Tibial nerve (tissue), 4 donors: Measurements from ENCODE around the gene C1orf52. TPM values are rescaled to one million over a fixed set of nuclear protein-coding genes. Genes with fewer than 3 reads are reported as not detected.

Source experiments
- DNase-seq, 2 donors: peaks; one replicate each; pipeline ENCODE4 v3.0.0-alpha.2; 2019; ENCODE audit warnings: low spot score in 2 of 2
- H3K27ac ChIP-seq, 4 donors: fragments of 200-600 bp; sonication (generic) in 3 of 4; one replicate each; pipeline ENCODE4 v1.5.1; 2017 to 2019; ENCODE audit warnings: mild to moderate bottlenecking in 1 of 4
- H3K27me3 ChIP-seq, 2 donors: fragments of 200-600 bp; sonication (generic) in 1 of 2; one replicate each; pipeline versions ENCODE4 v1.5.1 to v1.6.0; 2017 to 2019
- H3K36me3 ChIP-seq, 3 donors: fragments of 200-600 bp; sonication (generic); one replicate each; pipeline ENCODE4 v1.5.1; 2018 to 2019
- H3K4me1 ChIP-seq, 4 donors: fragments of 200-600 bp; sonication (generic) in 3 of 4; one replicate each; pipeline ENCODE4 v1.5.1; 2017 to 2019
- H3K4me3 ChIP-seq, 4 donors: fragments of 200-600 bp; sonication (generic) in 3 of 4; one replicate each; pipeline ENCODE4 v1.5.1; 2017 to 2019; ENCODE audit warnings: mild to moderate bottlenecking in 1 of 4, moderate library complexity in 1 of 4
- H3K9me3 ChIP-seq, 4 donors: fragments of 200-600 bp; sonication (generic) in 3 of 4; one replicate each; pipeline ENCODE4 v1.5.1; 2017 to 2019
- CTCF ChIP-seq, 5 experiments: fragments of 200-600 bp in 3 of 5; fragments of 450-650 bp in 2 of 5; sonication (generic) in 3 of 5; IDR thresholded peaks; one replicate each; pipeline ENCODE4 v1.5.1; 2016 to 2019; ENCODE audit warnings: antibody characterized with exemption in 5 of 5, mild to moderate bottlenecking in 3 of 5, moderate library complexity in 2 of 5
- EP300 ChIP-seq, 2 donors: sonication (generic); formaldehyde crosslinking; IDR thresholded peaks; one replicate each; pipeline ENCODE4 v1.6.1; 2017; ENCODE audit warnings: antibody characterized with exemption in 2 of 2, mild to moderate bottlenecking in 1 of 2
- POLR2A ChIP-seq, 2 donors: fragments of 450-650 bp; IDR thresholded peaks; one replicate each; pipeline ENCODE4 v1.6.1; 2017; ENCODE audit warnings: antibody characterized with exemption in 2 of 2, mild to moderate bottlenecking in 2 of 2, moderate library complexity in 2 of 2
- WGBS, 2 donors: methylation state at CpG; one replicate each; pipeline ENCODE4 v1.1.5; 2018; 5-methylcytosine and 5-hydroxymethylcytosine counted together
- total RNA-seq, 4 donors: library from RNA; depleted of rRNA; stranded (reverse); fragments of >200 nt; gene quantifications; one replicate each; pipeline ENCODE4 v1.1.0, GENCODE V29; 2016

The C1orf52 gene
- total RNA-seq, 4 donors from 2014 or later = 12.7 to 34.8 (median 24.5) TPM

- WGBS, 2 donors = 75 to 85% methylated on average over 1 of the region's 1 CpG
- Histone ChIP-seq H3K27ac (peak overlapping the region in 3 of 4 donors; percentile 96 to 99 (median 98)), H3K4me1 (peaks cover 0 to 49% (median 16%) of the 10 kb centered on the region in 4 donors)
Measured at GRCh38 chr1:85274969-85275453, 15.5 kb upstream of the C1orf52 start.

GRCh38 chr1:85273397-85273796 lies 13.9 kb upstream of the C1orf52 start:
- no peaks in the 10 kb centered on the region for H3K9me3 ChIP-seq
- no peak overlapping the region for H3K27ac ChIP-seq
- TF ChIP-seq EP300 (IDR thresholded peaks at IDR 0.05) (no peak), CTCF (IDR thresholded peaks at IDR 0.05) (no peak), POLR2A (IDR thresholded peaks at IDR 0.05) (no peak)
- no peak overlapping the region for H3K4me3 ChIP-seq
- no peak for DNase-seq
- no peaks in the 10 kb centered on the region for H3K27me3 ChIP-seq
- H3K4me1 ChIP-seq = peaks cover 0 to 45% (median 16%) of the 10 kb centered on the region in 4 donors
- peaks cover 0 to 30% (median 11%) of the 10 kb centered on the region in 3 donors for H3K36me3 ChIP-seq

More at GRCh38 chr1:85274969-85275453, 15.5 kb upstream of the C1orf52 start:
- Histone ChIP-seq H3K9me3 (no peaks in the 10 kb centered on the region), H3K36me3 (peaks cover 0 to 14% (median under 1%) of the 10 kb centered on the region in 3 donors), H3K4me3 (peak overlapping the region in 2 of 4 donors; percentile 10 to 92), H3K27me3 (no peaks in the 10 kb centered on the region)
- no peak for TF ChIP-seq POLR2A (IDR thresholded peaks at IDR 0.05)
- peak in 1 of 2 donors; percentile 9 for TF ChIP-seq EP300 (IDR thresholded peaks at IDR 0.05)
- DNase-seq = no peak

- Histone ChIP-seq H3K36me3 (peaks cover 0 to 63% (median 11%) of the 10 kb centered on the region in 3 donors), H3K4me1 (peaks cover 0 to 24% (median 2%) of the 10 kb centered on the region in 4 donors), H3K9me3 (no peaks in the 10 kb centered on the region), H3K4me3 (no peak overlapping the region), H3K27ac (no peak overlapping the region), H3K27me3 (no peaks in the 10 kb centered on the region)
- DNase-seq = no peak
- TF ChIP-seq POLR2A (IDR thresholded peaks at IDR 0.05) (no peak), CTCF (IDR thresholded peaks at IDR 0.05) (no peak), EP300 (IDR thresholded peaks at IDR 0.05) (no peak)
- 89 to 93% methylated on average over 5 of the region's 5 CpGs for WGBS, 2 donors
Measured at GRCh38 chr1:85268801-85269585, 9.5 kb upstream of the C1orf52 start.

- TF ChIP-seq CTCF (IDR thresholded peaks at IDR 0.05) (no peak), POLR2A (IDR thresholded peaks at IDR 0.05) (no peak), EP300 (IDR thresholded peaks at IDR 0.05) (no peak)
- no peak overlapping the region for H3K27ac ChIP-seq
- no peaks in the 10 kb centered on the region for H3K9me3 ChIP-seq
- H3K4me1 ChIP-seq = peaks cover 0 to 11% (median 0%) of the 10 kb centered on the region in 4 donors
- H3K4me3 ChIP-seq = no peak overlapping the region
- H3K27me3 ChIP-seq = no peaks in the 10 kb centered on the region
- WGBS, 2 donors = 90 to 94% methylated on average over 2 of the region's 2 CpGs
- DNase-seq = no peak
- H3K36me3 ChIP-seq = peaks cover 0 to 63% (median 11%) of the 10 kb centered on the region in 3 donors
Measured at GRCh38 chr1:85267313-85267712, 7.9 kb upstream of the C1orf52 start.

GRCh38 chr1:85264150-85264549 lies 4.7 kb upstream of the C1orf52 start:
- Histone ChIP-seq H3K9me3 (no peaks in the 10 kb centered on the region), H3K27ac (no peak overlapping the region), H3K36me3 (peaks cover 0 to 41% (median 1%) of the 10 kb centered on the region in 3 donors), H3K4me3 (no peak overlapping the region), H3K27me3 (no peaks in the 10 kb centered on the region), H3K4me1 (peaks cover 0 to 7% (median 0%) of the 10 kb centered on the region in 4 donors)
- TF ChIP-seq CTCF (IDR thresholded peaks at IDR 0.05) (no peak), POLR2A (IDR thresholded peaks at IDR 0.05) (no peak), EP300 (IDR thresholded peaks at IDR 0.05) (no peak)
- WGBS, 2 donors = 85 to 86% methylated on average over 2 of the region's 2 CpGs
- no peak for DNase-seq
